IMR-90 (cell line): ENCODE measurements around the gene ANKLE2. TPM values are rescaled to one million over a fixed set of nuclear protein-coding genes. Genes with fewer than 3 reads are reported as not detected.

ENCODE experiments used
- ATAC-seq: fragments of 200-7000 bp; cut with Tn5 transposase; 2 replicates; pipeline ENCODE4 v1.9.1; 2020; ENCODE audit warnings: low read depth, mild to moderate bottlenecking, moderate library complexity
- BruUV-seq: library from RNA; stranded (reverse); fragments of 400-500 nt; replicated peaks from 2 replicates; lab custom pipeline; 2021; lab: Mats Ljungman, UMichigan
- CTCF ChIA-PET: fragments of 300-600 bp; formaldehyde crosslinking; extraction: SDS; loops from one replicate; lab custom pipeline; 2021; ENCODE audit warnings: antibody characterized with exemption; lab: Yijun Ruan, JAX
- POLR2A ChIA-PET: fragments of 300-600 bp; sonication (Branson Sonifier 250); formaldehyde crosslinking; loops from one replicate; lab custom pipeline; 2022; ENCODE audit warnings: antibody characterized with exemption; ENCODE audit not compliant: unreplicated experiment; lab: Charles Lee
- DNase-seq: peaks from one replicate; pipeline ENCODE4 v3.0.0; 2013
- H2AFZ ChIP-seq: replicated peaks from 2 replicates; pipeline ENCODE3; 2013; ENCODE audit warnings: low read length, mild to moderate bottlenecking; ENCODE audit not compliant: poor library complexity
- H2AK5ac ChIP-seq: 2 replicates; pipeline ENCODE4 v1.6.1; 2013; ENCODE audit warnings: low read depth, low read length, inconsistent platforms
- H2AK9ac ChIP-seq: replicated peaks from 2 replicates; pipeline ENCODE3; 2013; ENCODE audit warnings: mild to moderate bottlenecking, low read depth, low read length, moderate library complexity; ENCODE audit not compliant: poor library complexity
- H2BK120ac ChIP-seq: 2 replicates; pipeline ENCODE4 v1.6.1; 2013; ENCODE audit warnings: low read depth, low read length, inconsistent platforms
- H2BK15ac ChIP-seq: 3 replicates; pipeline ENCODE4 v1.6.1; 2013; ENCODE audit warnings: low read depth, low read length, inconsistent platforms
- H2BK20ac ChIP-seq: 2 replicates; pipeline ENCODE4 v1.6.1; 2013; ENCODE audit warnings: low read depth, mild to moderate bottlenecking, inconsistent platforms, low read length, moderate library complexity
- H2BK5ac ChIP-seq: 2 replicates; pipeline ENCODE4 v1.6.1; 2013; ENCODE audit warnings: mild to moderate bottlenecking, low read depth, low read length, inconsistent platforms; ENCODE audit not compliant: poor library complexity, severe bottlenecking
- H3K14ac ChIP-seq: replicated peaks from 2 replicates; pipeline ENCODE4 v1.6.1; 2013; ENCODE audit warnings: low read depth, low read length, inconsistent platforms
- H3K18ac ChIP-seq: 2 replicates; pipeline ENCODE4 v1.6.1; 2013; ENCODE audit warnings: low read depth, low read length, control low read depth
- H3K23ac ChIP-seq: 2 replicates; pipeline ENCODE4 v1.6.1; 2013; ENCODE audit warnings: low read depth, low read length, inconsistent platforms
- H3K27ac ChIP-seq: 2 replicates; pipeline ENCODE4 v1.5.1; 2013; ENCODE audit warnings: mild to moderate bottlenecking, control low read depth, low read length; ENCODE audit not compliant: insufficient read depth
- H3K27me3 ChIP-seq: 2 replicates; pipeline ENCODE4 v1.6.1; 2013; ENCODE audit warnings: low read length; ENCODE audit not compliant: control insufficient read depth, insufficient read depth
- H3K36me3 ChIP-seq: 2 replicates; pipeline ENCODE4 v1.6.1; 2013; ENCODE audit warnings: low read length, mixed read lengths; ENCODE audit not compliant: control insufficient read depth, insufficient read depth
- H3K4ac ChIP-seq: 2 replicates; pipeline ENCODE4 v1.6.1; 2013; ENCODE audit warnings: low read depth, low read length, inconsistent platforms
- H3K4me1 ChIP-seq: 2 replicates; pipeline ENCODE4 v1.6.1; 2013; ENCODE audit warnings: low read length, mixed read lengths; ENCODE audit not compliant: control insufficient read depth, insufficient read depth
- H3K4me2 ChIP-seq: 2 replicates; pipeline ENCODE4 v1.6.1; 2013; ENCODE audit warnings: low read depth, mild to moderate bottlenecking, control low read depth, low read length, moderate library complexity
- H3K4me3 ChIP-seq: 2 replicates; pipeline ENCODE4 v1.5.1; 2013; ENCODE audit warnings: low read depth, mild to moderate bottlenecking, control low read depth, low read length, moderate library complexity; ENCODE audit not compliant: insufficient read depth
- H3K56ac ChIP-seq: 2 replicates; pipeline ENCODE4 v1.6.1; 2013; ENCODE audit warnings: low read length, inconsistent platforms; ENCODE audit not compliant: insufficient read depth; ENCODE audit errors: extremely low read depth
- H3K79me1 ChIP-seq, 2 experiments: 2 replicates each; pipeline ENCODE4 v1.6.1; 2013; ENCODE audit warnings: low read length in 2 of 2, inconsistent platforms in 1 of 2, low read depth in 1 of 2
- H3K9ac ChIP-seq: 2 replicates; pipeline ENCODE4 v1.6.1; 2013; ENCODE audit warnings: low read depth, low read length, control low read depth
- H3K9me1 ChIP-seq: 2 replicates; pipeline ENCODE4 v1.6.1; 2013; ENCODE audit warnings: low read length, inconsistent platforms; ENCODE audit not compliant: insufficient read depth
- H3K9me3 ChIP-seq: 2 replicates; pipeline ENCODE4 v1.6.1; 2013; ENCODE audit warnings: low read length; ENCODE audit not compliant: control insufficient read depth, insufficient read depth
- H4K20me1 ChIP-seq: 2 replicates; pipeline ENCODE4 v1.6.1; 2013; ENCODE audit warnings: low read length, inconsistent platforms; ENCODE audit not compliant: insufficient read depth
- H4K5ac ChIP-seq: 2 replicates; pipeline ENCODE4 v1.6.1; 2013; ENCODE audit warnings: mild to moderate bottlenecking, low read depth, low read length, control low read depth
- H4K8ac ChIP-seq, 2 experiments: 2 replicates each; pipeline ENCODE4 v1.6.1; 2013; ENCODE audit warnings: low read depth in 2 of 2, low read length in 2 of 2, control low read depth in 1 of 2, inconsistent platforms in 1 of 2
- H4K91ac ChIP-seq: 2 replicates; pipeline ENCODE4 v1.6.1; 2013; ENCODE audit warnings: low read depth, low read length, inconsistent platforms; ENCODE audit not compliant: insufficient read depth
- BHLHE40 ChIP-seq: fragments of 150-350 bp; IDR thresholded peaks from 2 replicates; pipeline ENCODE4 v1.6.1; 2016; ENCODE audit warnings: mild to moderate bottlenecking, low read depth, low read length
- CEBPB ChIP-seq: IDR thresholded peaks from 2 replicates; pipeline ENCODE4 v1.6.1; 2012; ENCODE audit warnings: low read depth, low read length, improper control_type of control experiment
- CHD1 ChIP-seq: IDR thresholded peaks from 2 replicates; pipeline ENCODE4 v1.6.1; 2012; ENCODE audit warnings: low read depth, low read length, improper control_type of control experiment
- CTCF ChIP-seq: conservative IDR thresholded peaks from 2 replicates; pipeline ENCODE4 v1.5.1; 2012; ENCODE audit warnings: mild to moderate bottlenecking, low read depth, low read length, improper control_type of control experiment
- ELK1 ChIP-seq: fragments of 150-350 bp; IDR thresholded peaks from 2 replicates; pipeline ENCODE4 v1.6.1; 2016; ENCODE audit warnings: low read depth, mild to moderate bottlenecking, low read length, moderate library complexity, borderline replicate concordance
- FOS ChIP-seq: fragments of 150-350 bp; IDR thresholded peaks from 2 replicates; pipeline ENCODE4 v1.6.1; 2016; ENCODE audit warnings: low read depth, low read length
- MAFK ChIP-seq: IDR thresholded peaks from 2 replicates; pipeline ENCODE4 v1.6.1; 2012; ENCODE audit warnings: low read depth, low read length, improper control_type of control experiment
- MAZ ChIP-seq: IDR thresholded peaks from 2 replicates; pipeline ENCODE4 v1.6.1; 2012; ENCODE audit warnings: low read depth, mild to moderate bottlenecking, low read length, improper control_type of control experiment, moderate library complexity, borderline replicate concordance
- MXI1 ChIP-seq: IDR thresholded peaks from 2 replicates; pipeline ENCODE4 v1.6.1; 2012; ENCODE audit warnings: low read depth, mild to moderate bottlenecking, low read length, moderate library complexity, borderline replicate concordance
- POLR2A ChIP-seq: IDR thresholded peaks from 2 replicates; pipeline ENCODE4 v1.6.1; 2012; ENCODE audit warnings: mild to moderate bottlenecking, low read depth, low read length
- RAD21 ChIP-seq: IDR thresholded peaks from 2 replicates; pipeline ENCODE4 v1.6.1; 2012; ENCODE audit warnings: low read length, improper control_type of control experiment
- USF2 ChIP-seq: fragments of 150-350 bp; IDR thresholded peaks from 2 replicates; pipeline ENCODE4 v1.6.1; 2017; ENCODE audit warnings: mild to moderate bottlenecking, antibody characterized with exemption, low read length, low read depth
- WGBS, 2 experiments: methylation state at CpG; one replicate each; pipeline versions ENCODE4 v1.1.5 to v1.1.7; 2013; ENCODE audit warnings: missing lambda C conversion rate in 2 of 2; ENCODE audit not compliant: insufficient read length in 1 of 2; ENCODE audit errors: extremely low coverage in 2 of 2; 5-methylcytosine and 5-hydroxymethylcytosine counted together
- dilution Hi-C: fragments of 300-500 bp; cut with HindIII; formaldehyde crosslinking; loops from one replicate; pipeline ENCODE4 v1.14.3; 2018; ENCODE audit warnings: low sequenced_read_pairs; ENCODE audit not compliant: unreplicated experiment
- in situ Hi-C: fragments of 300-500 bp; cut with MboI; formaldehyde crosslinking; loops from 3 replicates; pipeline ENCODE4 v1.14.3; 2019; ENCODE audit warnings: low sequenced_read_pairs, inconsistent platforms, mixed read lengths
- intact Hi-C: fragments of 100-400 bp; cut with micrococcal nuclease; formaldehyde crosslinking; loops from 2 replicates; pipeline ENCODE4 v1.10.0; 2022
- polyA plus RNA-seq, 3 experiments: library from polyadenylated mRNA; depleted of rRNA; stranded (reverse); fragments of >200 nt; gene quantifications; 2 replicates each; pipeline ENCODE4 v1.2.3, GENCODE V29; 2012; ENCODE audit warnings: low replicate concordance in 1 of 3
- total RNA-seq: library from RNA; depleted of rRNA; stranded (reverse); fragments of >200 nt; gene quantifications from 2 replicates; pipeline ENCODE4 v1.2.3, GENCODE V29; 2012

ANKLE2 gene
- total and polyA plus RNA-seq, 2 of the 4 experiments (the other 2 are of a cell fraction) = 63.4 to 82.4 TPM

DNA sequence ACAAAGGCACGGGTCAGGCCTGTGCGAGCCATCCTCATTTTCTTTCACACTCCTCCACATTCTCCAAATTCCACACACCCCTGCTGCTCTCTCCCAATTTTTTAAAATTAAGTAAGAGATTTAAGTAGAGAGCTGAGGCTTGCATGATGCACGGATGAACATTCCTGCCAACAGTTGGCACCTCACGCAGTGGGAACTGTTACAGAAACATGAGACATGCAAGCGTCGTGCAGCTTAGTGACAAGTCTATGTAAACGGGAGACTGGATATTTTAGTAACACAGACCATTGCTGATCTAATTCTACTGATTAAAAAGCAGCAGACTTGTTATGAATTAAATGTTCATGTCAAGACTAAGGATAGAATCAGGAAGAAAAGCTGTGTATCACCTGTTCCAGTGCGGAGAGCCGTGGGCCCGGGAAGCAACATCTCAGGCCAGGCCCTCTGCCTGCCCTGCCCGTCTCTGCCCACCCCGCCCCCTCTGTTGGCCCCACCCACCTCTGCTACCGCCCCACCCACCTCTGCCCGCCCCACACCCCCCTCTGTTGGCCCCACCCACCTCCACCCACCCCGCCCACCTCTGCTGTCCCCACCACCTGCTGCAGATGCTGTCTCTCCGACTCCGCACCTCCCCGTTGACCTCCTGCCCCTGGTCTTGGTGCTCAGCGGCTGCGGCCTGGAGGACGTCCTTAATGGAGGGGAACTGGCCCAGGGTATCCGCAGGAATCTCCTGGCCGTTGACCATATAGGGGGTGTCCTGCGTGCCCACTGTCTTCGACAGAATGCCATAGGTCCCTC is 45.9 kb upstream of the ANKLE2 start:
- no peak for ATAC-seq
- Histone ChIP-seq H3K23ac (no peak overlapping the region), H3K14ac (no peak overlapping the region), H2BK120ac (no peak overlapping the region), H2AK9ac (no peak overlapping the region), H3K4me2 (no peak overlapping the region), H4K5ac (no peak overlapping the region), H3K56ac (no peak overlapping the region), H4K8ac (no peak overlapping the region), H3K4me1 (peaks cover 2% of the 10 kb centered on the region; the same call in 1 of the 2 replicates), H2AFZ (no peak overlapping the region), H2BK15ac (no peak overlapping the region), H3K18ac (no peak overlapping the region), H3K9me3 (no peaks in the 10 kb centered on the region), H3K36me3 (peaks cover 73% of the 10 kb centered on the region), H3K4me3 (no peak overlapping the region), H3K27ac (no peak overlapping the region), H2AK5ac (no peak overlapping the region), H4K91ac (no peak overlapping the region), H3K79me1 (peaks cover 17 to 70% of the 10 kb centered on the region in 2 experiments), H4K20me1 (peaks cover 89% of the 10 kb centered on the region), H3K27me3 (no peaks in the 10 kb centered on the region), H3K9ac (no peak overlapping the region), H3K9me1 (peaks cover 16% of the 10 kb centered on the region), H3K4ac (no peak overlapping the region), H2BK20ac (no peak overlapping the region), H2BK5ac (no peak overlapping the region)
- dilution Hi-C loops (no loop called here), in situ Hi-C loops (no loop called here), intact Hi-C loops (no loop called here)
- ChIA-PET POLR2A (no interaction called here), CTCF (no interaction called here)
- no TSS peak for BruUV-seq
- TF ChIP-seq MAZ = no peak
- no peak for TF ChIP-seq ELK1
- TF ChIP-seq POLR2A = no peak
- TF ChIP-seq USF2 = no peak
- TF ChIP-seq CEBPB = no peak
- no peak for TF ChIP-seq MXI1
- TF ChIP-seq FOS = no peak
- no peak for TF ChIP-seq BHLHE40
- TF ChIP-seq CHD1 = no peak
- no peak for TF ChIP-seq RAD21
- no peak for TF ChIP-seq CTCF
- TF ChIP-seq MAFK = no peak
- WGBS, 2 experiments = no CpG with 5 or more reads among the region's 25 CpGs
- no peak for DNase-seq
